Measurements from ENCODE around the gene TEX13B.
A peak's percentile ranks its signal among the peaks of the same experiment; 100 is the strongest.

Gene TEX13B, protein sequence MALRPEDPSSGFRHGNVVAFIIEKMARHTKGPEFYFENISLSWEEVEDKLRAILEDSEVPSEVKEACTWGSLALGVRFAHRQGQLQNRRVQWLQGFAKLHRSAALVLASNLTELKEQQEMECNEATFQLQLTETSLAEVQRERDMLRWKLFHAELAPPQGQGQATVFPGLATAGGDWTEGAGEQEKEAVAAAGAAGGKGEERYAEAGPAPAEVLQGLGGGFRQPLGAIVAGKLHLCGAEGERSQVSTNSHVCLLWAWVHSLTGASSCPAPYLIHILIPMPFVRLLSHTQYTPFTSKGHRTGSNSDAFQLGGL

DNA sequence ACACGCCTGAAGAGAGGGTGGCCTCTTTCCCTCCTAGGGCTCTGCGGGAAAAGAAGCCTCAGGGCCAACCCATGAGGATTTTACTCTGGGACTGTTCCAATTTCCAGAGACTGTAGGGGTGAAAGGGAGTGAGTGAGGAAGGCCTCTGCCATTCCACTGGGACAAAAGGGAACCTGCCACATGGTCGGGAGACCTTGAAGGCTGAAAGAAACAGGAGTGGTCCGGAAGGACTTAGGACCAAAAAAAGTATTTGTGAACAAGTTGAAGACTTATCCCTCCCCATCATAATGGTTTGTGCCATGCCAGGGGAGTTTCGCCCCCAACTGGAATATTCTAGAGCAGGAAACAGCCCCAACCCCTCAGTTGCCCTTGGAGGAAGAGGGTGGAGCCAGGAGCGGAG lies at the start of gene TEX13B:
Gene TEX13B, minus strand, starts transcription at position 15 of the 400 bp plus-strand sequence. CDS start 243 bp downstream, outside the sequence.
- no peaks in the 10 kb centered on the region for H3K9me3 Mint-ChIP-seq
- no peaks in the 10 kb centered on the region for H3K27me3 Mint-ChIP-seq (ENCODE audit: low read depth)
- H3K36me3 Mint-ChIP-seq (ENCODE audit: low read depth) = no peaks in the 10 kb centered on the region
- no peak for DNase-seq (ENCODE audit: low spot score)
- no peak within 1 kb of the TSS for H3K4me3 Mint-ChIP-seq
- H3K4me1 Mint-ChIP-seq (ENCODE audit: low read depth) = peaks cover 7% of the 10 kb centered on the region
- no peak within 1 kb of the TSS for H3K27ac Mint-ChIP-seq

DNA sequence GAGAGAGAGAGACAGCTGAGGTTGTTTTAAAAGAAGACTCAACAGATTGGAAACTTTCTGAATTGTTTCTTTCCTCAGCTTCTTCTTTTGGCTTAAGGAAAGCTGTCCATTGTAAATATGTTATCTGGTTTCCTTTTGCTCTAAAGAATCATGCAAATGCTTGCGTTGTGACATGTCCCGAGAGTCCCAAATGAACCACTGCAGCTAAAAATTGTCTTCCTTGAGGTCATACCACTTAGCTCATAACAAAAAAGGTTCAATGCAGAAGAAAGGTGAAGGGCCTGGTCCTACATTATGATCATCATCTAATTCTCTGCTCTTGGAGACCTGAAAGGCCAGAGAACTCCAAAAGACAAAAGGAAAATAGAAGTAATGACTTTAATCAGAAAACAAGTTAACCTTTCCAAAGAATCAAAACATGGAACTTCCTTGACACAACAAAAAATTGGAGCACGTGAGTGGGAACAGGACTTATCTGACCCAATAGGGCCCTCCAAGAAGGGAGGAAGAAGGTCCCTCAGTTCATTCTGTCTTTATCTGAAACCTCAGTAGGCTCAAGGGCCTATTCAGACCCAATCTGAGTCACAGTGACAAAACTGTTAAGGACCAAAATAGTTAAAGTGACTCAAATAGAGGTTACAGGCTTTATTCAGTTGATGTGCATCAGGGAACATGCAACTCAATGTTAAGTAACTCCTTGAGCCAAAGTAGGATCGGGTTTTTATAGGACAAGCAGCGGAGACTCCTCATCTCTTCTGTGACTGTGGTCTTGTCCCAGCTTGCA lies 48.0 kb upstream of the TEX13B start:
- H3K9me3 Mint-ChIP-seq = no peaks in the 10 kb centered on the region
- no peaks in the 10 kb centered on the region for H3K27me3 Mint-ChIP-seq (ENCODE audit: low read depth)
- no peaks in the 10 kb centered on the region for H3K36me3 Mint-ChIP-seq (ENCODE audit: low read depth)
- no peaks in the 10 kb centered on the region for H3K4me1 Mint-ChIP-seq (ENCODE audit: low read depth)
- DNase-seq (ENCODE audit: low spot score) = no peak
- H3K4me3 Mint-ChIP-seq = no peak overlapping the region
- no peak overlapping the region for H3K27ac Mint-ChIP-seq

DNA sequence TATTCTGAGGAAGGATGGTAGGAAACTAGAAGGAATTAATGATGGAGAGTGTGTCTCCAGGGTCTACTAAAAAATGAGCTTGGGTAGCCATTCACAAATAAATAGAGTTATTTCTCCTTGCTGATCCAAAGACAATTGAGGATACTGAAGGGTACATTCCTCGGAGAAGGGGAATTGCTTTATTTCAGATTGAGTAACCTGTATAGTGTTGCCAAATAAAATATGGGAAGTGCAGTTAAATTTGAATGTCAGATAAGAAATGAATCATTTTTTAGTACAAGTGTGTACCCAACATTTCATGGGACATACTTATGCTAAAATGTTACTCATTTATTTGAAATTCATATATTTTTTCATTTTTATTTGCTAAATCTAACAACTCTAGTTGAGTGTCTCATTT lies 46.7 kb upstream of the TEX13B start:
- no peak for DNase-seq (ENCODE audit: low spot score)
- no peaks in the 10 kb centered on the region for H3K36me3 Mint-ChIP-seq (ENCODE audit: low read depth)
- H3K4me1 Mint-ChIP-seq (ENCODE audit: low read depth) = no peaks in the 10 kb centered on the region
- H3K4me3 Mint-ChIP-seq = no peak overlapping the region
- no peak overlapping the region for H3K27ac Mint-ChIP-seq
- no peaks in the 10 kb centered on the region for H3K27me3 Mint-ChIP-seq (ENCODE audit: low read depth)
- no peaks in the 10 kb centered on the region for H3K9me3 Mint-ChIP-seq

- Mint-ChIP-seq H3K4me3 (no peak overlapping the region), H3K4me1 (ENCODE audit: low read depth) (peaks cover 8% of the 10 kb centered on the region), H3K27ac (no peak overlapping the region)
These were observed 43.9 kb upstream of the TEX13B start for GRCh38 chrX:108025954-108026600.

GRCh38 chrX:108025376-108025775 lies 43.2 kb upstream of the TEX13B start:
- H3K9me3 Mint-ChIP-seq = no peaks in the 10 kb centered on the region
- peaks cover 12% of the 10 kb centered on the region for H3K4me1 Mint-ChIP-seq (ENCODE audit: low read depth)
- DNase-seq (ENCODE audit: low spot score) = no peak
- H3K36me3 Mint-ChIP-seq (ENCODE audit: low read depth) = no peaks in the 10 kb centered on the region
- H3K27me3 Mint-ChIP-seq (ENCODE audit: low read depth) = no peaks in the 10 kb centered on the region
- no peak overlapping the region for H3K4me3 Mint-ChIP-seq
- no peak overlapping the region for H3K27ac Mint-ChIP-seq

More at GRCh38 chrX:108025954-108026600, 43.9 kb upstream of the TEX13B start:
- no peaks in the 10 kb centered on the region for H3K9me3 Mint-ChIP-seq
- no peaks in the 10 kb centered on the region for H3K27me3 Mint-ChIP-seq (ENCODE audit: low read depth)
- DNase-seq (ENCODE audit: low spot score) = no peak
- H3K36me3 Mint-ChIP-seq (ENCODE audit: low read depth) = no peaks in the 10 kb centered on the region

DNA sequence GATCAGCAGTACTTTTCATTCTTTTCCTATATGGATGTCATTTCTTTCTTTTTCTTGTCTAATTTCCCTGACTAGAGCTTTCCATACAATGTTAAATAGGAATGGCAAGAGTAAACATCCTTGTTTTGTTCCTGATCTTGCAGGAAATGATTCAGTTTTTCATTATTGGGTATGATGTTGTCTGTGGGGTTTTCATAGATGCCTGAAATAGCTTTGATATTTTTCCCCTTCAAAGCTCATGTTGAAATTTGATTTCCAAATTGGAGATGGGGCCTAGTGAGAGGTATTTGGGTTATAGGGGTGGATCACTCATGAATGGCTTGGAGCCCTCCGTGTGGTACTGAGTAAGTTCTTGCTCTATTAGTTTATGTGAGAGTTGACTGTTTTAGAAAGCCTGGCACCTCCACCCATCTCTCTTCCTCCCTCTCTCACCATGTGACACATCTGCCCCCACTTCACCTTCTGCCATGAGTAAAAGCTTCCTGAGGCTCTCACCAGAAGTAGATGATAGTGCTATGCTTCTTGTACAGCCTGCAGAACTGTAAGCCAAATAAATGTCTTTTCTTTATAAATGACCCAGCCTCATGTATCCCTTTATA lies 40.4 kb upstream of the TEX13B start:
- Mint-ChIP-seq H3K27ac (no peak overlapping the region), H3K4me3 (no peak overlapping the region), H3K9me3 (no peaks in the 10 kb centered on the region), H3K4me1 (ENCODE audit: low read depth) (peaks cover 28% of the 10 kb centered on the region), H3K36me3 (ENCODE audit: low read depth) (no peaks in the 10 kb centered on the region), H3K27me3 (ENCODE audit: low read depth) (no peaks in the 10 kb centered on the region)
- DNase-seq (ENCODE audit: low spot score) = no peak

GRCh38 chrX:108020631-108021030 lies 38.5 kb upstream of the TEX13B start:
- Mint-ChIP-seq H3K27ac (peak overlapping the region; percentile 45), H3K9me3 (no peaks in the 10 kb centered on the region), H3K27me3 (ENCODE audit: low read depth) (no peaks in the 10 kb centered on the region), H3K4me1 (ENCODE audit: low read depth) (peaks cover 31% of the 10 kb centered on the region), H3K36me3 (ENCODE audit: low read depth) (peaks cover 1% of the 10 kb centered on the region), H3K4me3 (peak overlapping the region; percentile 85)
- DNase-seq (ENCODE audit: low spot score) = no peak

- H3K27me3 Mint-ChIP-seq (ENCODE audit: low read depth) = no peaks in the 10 kb centered on the region
- peak overlapping the region; percentile 85 for H3K4me3 Mint-ChIP-seq
- peak overlapping the region; percentile 87 for H3K27ac Mint-ChIP-seq
- no peaks in the 10 kb centered on the region for H3K9me3 Mint-ChIP-seq
- peaks cover 31% of the 10 kb centered on the region for H3K4me1 Mint-ChIP-seq (ENCODE audit: low read depth)
- DNase-seq (ENCODE audit: low spot score) = no peak
- peaks cover 1% of the 10 kb centered on the region for H3K36me3 Mint-ChIP-seq (ENCODE audit: low read depth)
These were observed 37.3 kb upstream of the TEX13B start for GRCh38 chrX:108019382-108019875.

- H3K27me3 Mint-ChIP-seq (ENCODE audit: low read depth) = no peaks in the 10 kb centered on the region
- H3K9me3 Mint-ChIP-seq = peaks cover 5% of the 10 kb centered on the region
- no peak for DNase-seq (ENCODE audit: low spot score)
- peaks cover 1% of the 10 kb centered on the region for H3K36me3 Mint-ChIP-seq (ENCODE audit: low read depth)
- H3K27ac Mint-ChIP-seq = peak overlapping the region; percentile 87
- H3K4me1 Mint-ChIP-seq (ENCODE audit: low read depth) = peaks cover 31% of the 10 kb centered on the region
- H3K4me3 Mint-ChIP-seq = peak overlapping the region; percentile 85
These were observed 36.6 kb upstream of the TEX13B start for GRCh38 chrX:108018656-108019381.

DNA sequence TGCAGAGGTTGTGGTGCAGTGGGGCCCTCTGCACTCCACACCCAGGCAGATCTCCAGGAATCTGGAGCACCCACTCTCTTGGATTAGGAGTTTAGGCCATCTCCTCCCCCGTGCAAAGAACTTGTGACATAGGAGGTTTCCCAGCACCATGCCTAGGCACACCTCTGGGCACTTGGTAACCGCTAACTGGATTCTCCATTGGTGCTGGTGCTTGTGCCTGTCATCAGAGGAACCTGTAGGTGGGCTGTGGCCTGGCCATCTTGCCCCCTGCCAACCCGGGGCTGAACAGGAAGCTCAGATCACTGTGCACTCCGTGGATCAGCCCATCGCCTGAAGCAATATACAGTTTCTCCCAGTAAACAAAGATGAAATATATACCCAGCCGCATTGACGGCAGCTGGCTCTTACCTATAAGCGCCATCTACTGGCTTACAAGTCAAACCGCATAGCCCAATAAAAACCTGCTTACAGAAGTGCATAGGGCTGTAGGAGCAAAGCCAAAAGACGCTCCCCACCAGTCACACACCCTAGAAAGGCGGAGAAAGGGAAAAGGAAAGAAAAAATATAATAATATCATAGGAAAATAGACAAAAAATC lies 19.1 kb upstream of the TEX13B start:
- H3K27me3 Mint-ChIP-seq (ENCODE audit: low read depth) = peaks cover 17% of the 10 kb centered on the region
- no peak overlapping the region for H3K27ac Mint-ChIP-seq
- DNase-seq (ENCODE audit: low spot score) = no peak
- H3K36me3 Mint-ChIP-seq (ENCODE audit: low read depth) = no peaks in the 10 kb centered on the region
- no peak overlapping the region for H3K4me3 Mint-ChIP-seq
- H3K9me3 Mint-ChIP-seq = no peaks in the 10 kb centered on the region
- no peaks in the 10 kb centered on the region for H3K4me1 Mint-ChIP-seq (ENCODE audit: low read depth)

GRCh38 chrX:108000751-108001150 lies 18.6 kb upstream of the TEX13B start:
- Mint-ChIP-seq H3K4me1 (ENCODE audit: low read depth) (no peaks in the 10 kb centered on the region), H3K27ac (no peak overlapping the region), H3K4me3 (no peak overlapping the region), H3K9me3 (no peaks in the 10 kb centered on the region), H3K27me3 (ENCODE audit: low read depth) (peaks cover 16% of the 10 kb centered on the region), H3K36me3 (ENCODE audit: low read depth) (no peaks in the 10 kb centered on the region)
- no peak for DNase-seq (ENCODE audit: low spot score)

- no peaks in the 10 kb centered on the region for H3K9me3 Mint-ChIP-seq
- no peak overlapping the region for H3K4me3 Mint-ChIP-seq
- no peaks in the 10 kb centered on the region for H3K36me3 Mint-ChIP-seq (ENCODE audit: low read depth)
- no peak for DNase-seq (ENCODE audit: low spot score)
- no peaks in the 10 kb centered on the region for H3K27me3 Mint-ChIP-seq (ENCODE audit: low read depth)
- no peak overlapping the region for H3K27ac Mint-ChIP-seq
- no peaks in the 10 kb centered on the region for H3K4me1 Mint-ChIP-seq (ENCODE audit: low read depth)
These were observed 14.0 kb upstream of the TEX13B start for GRCh38 chrX:107996124-107996523.

GRCh38 chrX:107985033-107985432 lies 2.9 kb upstream of the TEX13B start:
- no peak for DNase-seq (ENCODE audit: low spot score)
- H3K27ac Mint-ChIP-seq = no peak overlapping the region
- H3K27me3 Mint-ChIP-seq (ENCODE audit: low read depth) = no peaks in the 10 kb centered on the region
- no peaks in the 10 kb centered on the region for H3K36me3 Mint-ChIP-seq (ENCODE audit: low read depth)
- H3K4me3 Mint-ChIP-seq = no peak overlapping the region
- H3K9me3 Mint-ChIP-seq = no peaks in the 10 kb centered on the region
- peaks cover 3% of the 10 kb centered on the region for H3K4me1 Mint-ChIP-seq (ENCODE audit: low read depth)

All from T-helper 2 cell treated with Interferon-gamma antibody and Interleukin-4, amounts not matched to agents 5 μg/mL and 100 μg/mL, for 36 hours (primary cell).